ENCODE data around the gene SLC13A1.

DNA sequence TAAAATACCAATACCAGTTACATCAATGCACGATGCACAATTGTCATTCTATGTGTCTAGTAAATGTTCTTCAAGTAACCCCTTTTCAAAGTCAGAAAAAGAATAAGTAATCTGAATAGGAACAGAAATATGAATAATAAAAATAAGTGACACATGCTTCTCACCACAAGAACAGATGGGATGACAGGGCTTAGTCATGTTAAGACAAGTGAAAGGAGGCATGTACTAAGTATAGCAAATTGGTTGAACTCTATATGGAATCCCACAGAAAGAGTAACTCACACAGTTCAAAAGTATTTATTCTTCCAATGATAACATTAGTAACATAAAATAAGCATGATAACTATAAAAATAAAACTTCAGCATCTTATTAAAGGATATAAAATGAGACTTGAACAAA lies 103.3 kb downstream of the SLC13A1 start:
- TF ChIP-seq SIN3A (IDR thresholded peaks at IDR 0.05; ENCODE audit: low read depth) (no peak), JUND (IDR thresholded peaks at IDR 0.05) (no peak), EZH2 (IDR thresholded peaks at IDR 0.05) (no peak), EZH2phosphoT487 (IDR thresholded peaks at IDR 0.05; ENCODE audit: borderline replicate concordance) (no peak), POLR2A (IDR thresholded peaks at IDR 0.05; ENCODE audit: borderline replicate concordance, extremely low read depth, insufficient read depth, insufficient read length) (no peak), YY1 (IDR thresholded peaks at IDR 0.05; ENCODE audit: extremely low read depth, insufficient replicate concordance, low read depth, low read length) (no peak), POLR2AphosphoS5 (IDR thresholded peaks at IDR 0.05; ENCODE audit: low read depth, low read length) (no peak), EGR1 (IDR thresholded peaks at IDR 0.05; ENCODE audit: low read depth) (no peak), RAD21 (IDR thresholded peaks at IDR 0.05; ENCODE audit: low read depth) (no peak)
- TF ChIP-seq, protein P1, sequence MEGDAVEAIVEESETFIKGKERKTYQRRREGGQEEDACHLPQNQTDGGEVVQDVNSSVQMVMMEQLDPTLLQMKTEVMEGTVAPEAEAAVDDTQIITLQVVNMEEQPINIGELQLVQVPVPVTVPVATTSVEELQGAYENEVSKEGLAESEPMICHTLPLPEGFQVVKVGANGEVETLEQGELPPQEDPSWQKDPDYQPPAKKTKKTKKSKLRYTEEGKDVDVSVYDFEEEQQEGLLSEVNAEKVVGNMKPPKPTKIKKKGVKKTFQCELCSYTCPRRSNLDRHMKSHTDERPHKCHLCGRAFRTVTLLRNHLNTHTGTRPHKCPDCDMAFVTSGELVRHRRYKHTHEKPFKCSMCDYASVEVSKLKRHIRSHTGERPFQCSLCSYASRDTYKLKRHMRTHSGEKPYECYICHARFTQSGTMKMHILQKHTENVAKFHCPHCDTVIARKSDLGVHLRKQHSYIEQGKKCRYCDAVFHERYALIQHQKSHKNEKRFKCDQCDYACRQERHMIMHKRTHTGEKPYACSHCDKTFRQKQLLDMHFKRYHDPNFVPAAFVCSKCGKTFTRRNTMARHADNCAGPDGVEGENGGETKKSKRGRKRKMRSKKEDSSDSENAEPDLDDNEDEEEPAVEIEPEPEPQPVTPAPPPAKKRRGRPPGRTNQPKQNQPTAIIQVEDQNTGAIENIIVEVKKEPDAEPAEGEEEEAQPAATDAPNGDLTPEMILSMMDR (IDR thresholded peaks at IDR 0.05 in 2 of 3, conservative IDR thresholded peaks at IDR 0.05 in 1 of 3; ENCODE audit: borderline replicate concordance in 1 of 3, insufficient read depth in 1 of 3, low read depth in 2 of 3, low read length in 2 of 3) = no peak

All from HCT116 (cell line).